ENCODE measurements around the gene DENND1A.
"Not testable (repeated sequence)": the region's sequence is repeated elsewhere in the genome, so short reads cannot be mapped to it uniquely, and the experiment has no call there.

Gene DENND1A

GRCh38 chr9:123339666-123340510 is 590.0 kb downstream of the DENND1A start:
- peak; percentile 44 for DNase-seq (ENCODE audit: low read depth, low spot score)

- peak; percentile 57 for DNase-seq (ENCODE audit: low read depth, low spot score)
Observed at GRCh38 chr9:123338710-123339665, 590.9 kb downstream of the DENND1A start.

- no peak for DNase-seq (ENCODE audit: low read depth, low spot score)
Observed at GRCh38 chr9:123337971-123338370, 592.0 kb downstream of the DENND1A start.

GRCh38 chr9:123336959-123337358 is 593.0 kb downstream of the DENND1A start:
- no peak for DNase-seq (ENCODE audit: low read depth, low spot score)

GRCh38 chr9:123336449-123336848 is 593.5 kb downstream of the DENND1A start:
- DNase-seq (ENCODE audit: low read depth, low spot score): no peak

- no peak for DNase-seq (ENCODE audit: low read depth, low spot score)
Observed at GRCh38 chr9:123335986-123336329, 594.0 kb downstream of the DENND1A start.

GRCh38 chr9:123335193-123335985 is 594.5 kb downstream of the DENND1A start:
- DNase-seq (ENCODE audit: low read depth, low spot score): no peak

GRCh38 chr9:123334639-123335038 is 595.3 kb downstream of the DENND1A start:
- no peak for DNase-seq (ENCODE audit: low read depth, low spot score)

GRCh38 chr9:123333058-123333669 is 596.8 kb downstream of the DENND1A start:
- DNase-seq (ENCODE audit: low read depth, low spot score): not testable (repeated sequence)

GRCh38 chr9:123331346-123332060 is 598.4 kb downstream of the DENND1A start:
- DNase-seq (ENCODE audit: low read depth, low spot score): no peak
